Upper lobe of left lung (tissue), 4 donors: ENCODE data around the gene SFSWAP.

ENCODE experiments used
- EP300 ChIP-seq, 4 donors: sonication (generic); formaldehyde crosslinking; IDR thresholded peaks; one replicate each; pipeline ENCODE4 v1.5.1; 2017; ENCODE audit warnings: antibody characterized with exemption in 4 of 4, control low read depth in 2 of 4
- POLR2A ChIP-seq, 4 donors: fragments of 450-650 bp; IDR thresholded peaks; one replicate each; pipeline ENCODE4 v1.5.1; 2016 to 2017; ENCODE audit warnings: antibody characterized with exemption in 4 of 4, mild to moderate bottlenecking in 2 of 4
- POLR2AphosphoS5 ChIP-seq, 2 donors: sonication (generic); formaldehyde crosslinking; IDR thresholded peaks; one replicate each; pipeline ENCODE4 v1.5.1; 2017; ENCODE audit warnings: antibody characterized with exemption in 2 of 2
- TF ChIP-seq, protein P1 (sequence below), 6 experiments: fragments of 450-650 bp in 4 of 6; fragments of 200-600 bp in 2 of 6; sonication (generic) in 2 of 6; IDR thresholded peaks; one replicate each; pipeline ENCODE4 v1.5.1; 2016 to 2019; ENCODE audit warnings: antibody characterized with exemption in 6 of 6

DNA sequence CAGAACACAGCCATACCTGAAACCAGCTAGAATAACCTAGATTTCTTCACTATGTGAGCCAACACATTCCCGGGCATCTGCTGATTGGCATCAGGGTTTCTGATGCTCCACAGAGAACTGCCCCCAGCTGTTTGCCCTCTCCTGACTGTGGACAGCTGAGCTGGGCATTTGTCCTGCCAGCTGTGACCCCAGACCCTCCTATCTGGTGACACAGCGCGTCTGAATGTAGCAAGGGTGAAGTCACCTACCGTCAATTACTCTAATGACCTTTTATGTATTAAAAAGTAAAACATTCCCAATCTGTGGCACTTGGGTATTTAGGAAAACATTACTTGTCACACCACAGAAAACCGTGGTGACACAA, 29.7 kb upstream of the SFSWAP start:
- TF ChIP-seq, protein P1, sequence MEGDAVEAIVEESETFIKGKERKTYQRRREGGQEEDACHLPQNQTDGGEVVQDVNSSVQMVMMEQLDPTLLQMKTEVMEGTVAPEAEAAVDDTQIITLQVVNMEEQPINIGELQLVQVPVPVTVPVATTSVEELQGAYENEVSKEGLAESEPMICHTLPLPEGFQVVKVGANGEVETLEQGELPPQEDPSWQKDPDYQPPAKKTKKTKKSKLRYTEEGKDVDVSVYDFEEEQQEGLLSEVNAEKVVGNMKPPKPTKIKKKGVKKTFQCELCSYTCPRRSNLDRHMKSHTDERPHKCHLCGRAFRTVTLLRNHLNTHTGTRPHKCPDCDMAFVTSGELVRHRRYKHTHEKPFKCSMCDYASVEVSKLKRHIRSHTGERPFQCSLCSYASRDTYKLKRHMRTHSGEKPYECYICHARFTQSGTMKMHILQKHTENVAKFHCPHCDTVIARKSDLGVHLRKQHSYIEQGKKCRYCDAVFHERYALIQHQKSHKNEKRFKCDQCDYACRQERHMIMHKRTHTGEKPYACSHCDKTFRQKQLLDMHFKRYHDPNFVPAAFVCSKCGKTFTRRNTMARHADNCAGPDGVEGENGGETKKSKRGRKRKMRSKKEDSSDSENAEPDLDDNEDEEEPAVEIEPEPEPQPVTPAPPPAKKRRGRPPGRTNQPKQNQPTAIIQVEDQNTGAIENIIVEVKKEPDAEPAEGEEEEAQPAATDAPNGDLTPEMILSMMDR (IDR thresholded peaks at IDR 0.05): no peak
- TF ChIP-seq POLR2A (IDR thresholded peaks at IDR 0.05) (no peak), EP300 (IDR thresholded peaks at IDR 0.05) (no peak), POLR2AphosphoS5 (IDR thresholded peaks at IDR 0.05) (no peak)
